AG04449 (cell line): ENCODE measurements around the gene AAGAB.

Experiments used
- CTCF ChIA-PET: fragments of 350-600 bp; formaldehyde crosslinking; extraction: SDS; loops from one replicate; lab custom pipeline; 2021; ENCODE audit warnings: antibody characterized with exemption; lab: Yijun Ruan, JAX
- POLR2A ChIA-PET: fragments of 400-600, 350-600 bp; formaldehyde crosslinking; extraction: SDS; loops from one replicate; lab custom pipeline; 2020; ENCODE audit warnings: antibody characterized with exemption, inconsistent platforms; lab: Yijun Ruan, JAX
- DNase-seq: peaks from one replicate; pipeline ENCODE4 v3.0.0-alpha.2; 2010; ENCODE audit warnings: low read depth, low spot score
- H3K4me3 ChIP-seq: 2 replicates; pipeline ENCODE4 v1.5.1; 2011; ENCODE audit warnings: low read depth, mild to moderate bottlenecking, control low read depth, low read length
- CTCF ChIP-seq: IDR thresholded peaks from one replicate; pipeline ENCODE4 v1.5.1; 2011; ENCODE audit warnings: mild to moderate bottlenecking, moderate library complexity, low read length, control low read depth, inconsistent platforms; ENCODE audit not compliant: insufficient read depth; ENCODE audit errors: missing control alignments

Gene AAGAB

DNA sequence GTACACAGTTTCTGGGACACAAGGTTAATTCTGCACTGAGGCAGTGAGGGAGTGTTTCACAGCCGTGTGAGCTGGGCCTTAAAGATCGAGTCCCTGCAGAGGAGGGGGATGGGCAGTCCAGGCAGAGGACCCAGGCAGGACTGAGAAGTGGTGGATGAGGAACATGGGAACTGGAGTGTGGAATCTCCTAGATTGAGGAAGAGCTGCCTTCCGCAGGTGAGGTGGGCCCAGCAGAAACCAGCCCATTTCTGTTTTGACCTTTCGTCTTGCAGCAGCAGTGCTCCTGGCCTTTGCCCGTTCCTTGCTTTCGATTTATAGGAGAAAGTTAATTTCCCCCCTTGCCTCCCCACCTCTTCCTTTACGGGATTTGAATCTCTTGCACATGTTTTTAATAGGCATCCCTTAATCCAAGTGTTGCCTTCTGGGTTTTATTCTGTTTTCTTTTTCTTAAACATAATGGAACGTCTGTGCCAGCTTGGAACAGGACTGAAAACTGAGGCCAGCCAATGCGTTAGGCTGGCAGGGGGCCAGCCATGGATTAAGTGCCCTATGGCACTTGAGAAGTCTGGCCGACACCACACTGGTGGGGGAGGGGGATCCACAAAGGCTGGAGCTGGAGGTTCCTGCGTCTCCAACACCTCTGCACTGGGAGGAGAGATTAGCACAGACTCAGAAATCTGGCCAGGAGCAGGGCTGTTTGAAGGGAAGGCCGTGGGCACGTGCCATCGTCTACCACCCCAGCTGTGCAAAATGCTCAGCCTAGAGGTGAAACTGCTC, 78.1 kb downstream of the AAGAB start:
- DNase-seq: no peak
- POLR2A ChIA-PET: no interaction called here

DNA sequence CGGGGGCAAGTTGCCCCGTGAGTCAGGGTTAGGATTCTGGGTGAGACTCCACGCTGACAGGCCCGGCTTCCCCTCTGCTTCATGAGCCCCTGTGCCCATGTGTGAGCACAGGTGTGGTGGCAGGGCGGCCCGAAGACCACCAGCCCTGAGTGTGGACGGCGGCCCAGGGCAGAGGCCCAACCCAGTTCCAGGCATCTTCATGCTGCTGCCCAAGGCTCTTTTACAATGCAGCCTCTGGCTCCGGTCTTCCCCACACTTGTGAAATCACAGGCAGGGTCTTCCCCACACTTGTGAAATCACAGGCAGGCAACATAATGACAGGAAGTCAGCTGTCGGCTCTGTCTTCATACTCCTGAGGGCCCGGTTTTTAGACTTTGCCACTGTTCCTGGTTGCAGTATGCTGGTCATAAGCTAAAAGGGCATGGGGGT, 78.8 kb downstream of the AAGAB start:
- ChIA-PET CTCF (no interaction called here), POLR2A (no interaction called here)
- no peak for TF ChIP-seq CTCF
- DNase-seq: no peak
- no peak overlapping the region for H3K4me3 ChIP-seq

More for the DNA sequence above, 78.1 kb downstream of the AAGAB start:
- no peak overlapping the region for H3K4me3 ChIP-seq
- no peak for TF ChIP-seq CTCF
- CTCF ChIA-PET: no interaction called here

DNA sequence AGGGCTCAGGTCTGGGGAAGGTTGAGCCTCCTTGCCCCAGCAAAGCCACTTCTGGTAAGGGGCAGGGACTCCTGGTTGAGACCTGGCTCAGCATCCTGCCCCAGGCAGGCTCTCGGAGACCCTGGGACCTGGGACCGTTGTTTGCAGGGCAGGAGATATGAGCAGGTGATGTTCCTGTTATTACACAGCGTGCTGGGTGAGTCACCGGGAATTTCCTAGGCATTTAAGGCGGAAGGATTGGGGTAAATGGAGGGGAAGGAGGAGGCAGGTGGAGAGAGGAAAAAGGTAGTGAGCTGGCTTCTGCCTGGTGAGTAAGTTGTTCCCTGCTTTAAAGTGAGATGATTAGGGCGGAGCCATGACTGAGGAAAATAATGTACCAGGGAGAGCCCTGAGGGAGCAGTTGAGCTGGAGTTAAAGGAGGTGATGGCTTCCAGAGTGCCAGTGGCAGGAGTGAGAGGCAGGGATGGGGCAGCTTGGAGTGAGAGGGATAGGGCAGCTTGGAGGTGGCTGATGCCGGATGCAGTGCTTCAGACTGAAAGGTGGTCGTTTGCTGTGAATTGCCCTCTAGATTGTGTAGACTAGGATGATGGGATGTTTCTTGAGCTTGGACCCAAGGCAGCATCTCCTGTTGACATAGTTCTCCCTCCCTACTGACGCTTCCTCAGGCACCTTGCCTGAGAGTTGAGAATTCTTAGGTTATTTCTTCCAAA, 79.4 kb downstream of the AAGAB start:
- no peak overlapping the region for H3K4me3 ChIP-seq
- no peak for TF ChIP-seq CTCF
- ChIA-PET POLR2A (no interaction called here), CTCF (interaction anchor here (1.0 to 1.5 kb wide), 2 partner anchors 14 to 228 kb away, joined by 4 to 6 read pairs; no protein-coding TSS in a partner anchor)
- no peak for DNase-seq

DNA sequence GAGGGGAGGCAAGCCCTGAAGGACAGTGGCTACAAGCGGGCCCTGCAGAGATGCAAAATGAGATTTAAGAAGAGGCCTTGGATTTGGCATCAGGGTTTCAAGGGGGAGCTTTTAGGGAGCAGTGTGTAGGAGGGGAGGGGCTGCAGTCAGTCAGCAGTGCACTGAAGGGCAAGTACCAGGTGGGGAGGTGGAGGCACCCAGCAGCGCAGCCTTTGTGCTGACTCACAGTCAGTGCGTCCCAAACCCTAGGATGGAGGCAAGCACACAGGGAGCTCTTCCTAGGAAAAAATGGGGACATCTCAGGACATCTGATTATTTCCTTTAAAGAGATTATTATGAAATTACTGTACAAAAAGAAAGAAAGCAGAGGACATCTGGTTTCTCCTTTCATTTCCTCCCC, 80.0 kb downstream of the AAGAB start:
- H3K4me3 ChIP-seq: no peak overlapping the region
- no peak for DNase-seq
- CTCF ChIA-PET: interaction anchor here (1.0 to 1.5 kb wide), 2 partner anchors 13 to 228 kb away, joined by 4 to 6 read pairs; no protein-coding TSS in a partner anchor
- TF ChIP-seq CTCF: no peak
- POLR2A ChIA-PET: no interaction called here

DNA sequence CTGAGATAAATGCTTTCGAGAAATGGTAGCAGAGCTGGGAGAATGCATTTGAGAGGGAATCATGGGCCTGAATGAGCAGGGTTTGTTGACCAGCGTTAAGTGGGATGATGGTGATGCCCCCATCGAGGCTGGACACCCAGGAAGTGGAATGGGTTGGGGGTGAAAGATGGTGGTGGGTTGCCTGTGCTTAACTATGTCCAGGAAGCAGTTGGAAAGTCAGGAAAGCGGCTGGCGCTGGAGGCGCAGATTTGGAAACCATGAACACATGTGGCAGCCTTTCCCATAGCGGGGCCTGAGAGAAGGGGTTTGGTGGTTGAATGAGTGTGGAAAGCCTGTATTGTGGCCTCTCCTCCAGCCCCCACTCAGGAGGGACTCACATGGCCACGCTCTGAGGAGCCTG, 80.7 kb downstream of the AAGAB start:
- H3K4me3 ChIP-seq: no peak overlapping the region
- POLR2A ChIA-PET: no interaction called here
- TF ChIP-seq CTCF: no peak
- DNase-seq: no peak
- CTCF ChIA-PET: interaction anchor here (1.5 kb wide), 1 partner anchor 227 kb away, joined by 6 read pairs; no protein-coding TSS in a partner anchor

GRCh38 chr15:67173005-67173404, 81.5 kb downstream of the AAGAB start:
- H3K4me3 ChIP-seq: no peak overlapping the region
- CTCF ChIA-PET: no interaction called here
- no peak for TF ChIP-seq CTCF
- no peak for DNase-seq
- POLR2A ChIA-PET: no interaction called here
